HEK293 (cell line): Measurements from ENCODE around the gene WASF3.
A peak's percentile ranks its signal among the peaks of the same experiment; 100 is the strongest.

Experiments used
- BCL11A ChIP-seq: fragments of 450-650 bp; formaldehyde crosslinking; IDR thresholded peaks from 2 replicates; pipeline ENCODE4 v1.5.1; 2016; ENCODE audit warnings: low read depth, missing biosample characterization, missing genetic modification characterization
- KLF9 ChIP-seq: fragments of 450-650 bp; formaldehyde crosslinking; IDR thresholded peaks from 2 replicates; pipeline ENCODE4 v1.5.1; 2016; ENCODE audit warnings: missing biosample characterization, missing genetic modification characterization, low read depth
- SCRT1 ChIP-seq: fragments of 450-650 bp; formaldehyde crosslinking; IDR thresholded peaks from 2 replicates; pipeline ENCODE4 v1.5.1; 2016; ENCODE audit warnings: missing biosample characterization, missing genetic modification characterization, borderline replicate concordance
- SP3 ChIP-seq: fragments of 450-650 bp; formaldehyde crosslinking; IDR thresholded peaks from 2 replicates; pipeline ENCODE4 v1.5.1; 2016; ENCODE audit warnings: missing biosample characterization, missing genetic modification characterization
- ZEB2 ChIP-seq: fragments of 450-650 bp; formaldehyde crosslinking; IDR thresholded peaks from 2 replicates; pipeline ENCODE4 v1.5.1; 2016; ENCODE audit warnings: missing biosample characterization, missing genetic modification characterization
- ZFHX2 ChIP-seq: fragments of 450-650 bp; formaldehyde crosslinking; conservative IDR thresholded peaks from 2 replicates; pipeline ENCODE4 v1.5.1; 2016; ENCODE audit warnings: missing biosample characterization, missing genetic modification characterization
- ZNF121 ChIP-seq: fragments of 450-650 bp; formaldehyde crosslinking; IDR thresholded peaks from 2 replicates; pipeline ENCODE4 v1.5.1; 2016; ENCODE audit warnings: missing biosample characterization, missing genetic modification characterization
- ZNF184 ChIP-seq: fragments of 450-650 bp; IDR thresholded peaks from 2 replicates; pipeline ENCODE4 v1.5.1; 2018; ENCODE audit warnings: missing biosample characterization, mild to moderate bottlenecking, missing genetic modification characterization
- ZNF2 ChIP-seq: fragments of 450-650 bp; formaldehyde crosslinking; IDR thresholded peaks from 2 replicates; pipeline ENCODE4 v1.5.1; 2016; ENCODE audit warnings: missing biosample characterization, missing genetic modification characterization
- ZNF302 ChIP-seq: fragments of 450-650 bp; formaldehyde crosslinking; IDR thresholded peaks from 2 replicates; pipeline ENCODE4 v1.5.1; 2016; ENCODE audit warnings: missing biosample characterization, missing genetic modification characterization, low read depth
- ZNF341 ChIP-seq: fragments of 450-650 bp; formaldehyde crosslinking; IDR thresholded peaks from 2 replicates; pipeline ENCODE4; 2016; ENCODE audit warnings: low read depth, missing biosample characterization, missing genetic modification characterization
- ZNF354C ChIP-seq: fragments of 450-650 bp; formaldehyde crosslinking; IDR thresholded peaks from 2 replicates; pipeline ENCODE4 v1.5.1; 2016; ENCODE audit warnings: missing biosample characterization, missing genetic modification characterization, low read depth, borderline replicate concordance
- ZNF530 ChIP-seq: fragments of 450-650 bp; formaldehyde crosslinking; IDR thresholded peaks from 2 replicates; pipeline ENCODE4 v1.5.1; 2016; ENCODE audit warnings: low read depth, missing biosample characterization, missing genetic modification characterization
- ZSCAN23 ChIP-seq: fragments of 450-650 bp; formaldehyde crosslinking; IDR thresholded peaks from 2 replicates; pipeline ENCODE4 v1.5.1; 2016; ENCODE audit warnings: missing biosample characterization, missing genetic modification characterization
- TF ChIP-seq, protein P1 (sequence below): fragments of 450-650 bp; formaldehyde crosslinking; IDR thresholded peaks from 2 replicates; pipeline ENCODE4 v1.5.1; 2016; ENCODE audit warnings: missing biosample characterization, missing genetic modification characterization
- TF ChIP-seq, protein P2 (sequence below): fragments of 450-650 bp; formaldehyde crosslinking; IDR thresholded peaks from 2 replicates; pipeline ENCODE4 v1.5.1; 2017; ENCODE audit warnings: missing biosample characterization, missing genetic modification characterization
- TF ChIP-seq, protein P3 (sequence below): fragments of 450-650 bp; formaldehyde crosslinking; IDR thresholded peaks from 2 replicates; pipeline ENCODE4 v1.5.1; 2016; ENCODE audit warnings: missing biosample characterization, missing genetic modification characterization, borderline replicate concordance
- TF ChIP-seq, protein P4 (sequence below): fragments of 450-650 bp; formaldehyde crosslinking; IDR thresholded peaks from 2 replicates; pipeline ENCODE4 v1.5.1; 2016; ENCODE audit warnings: missing biosample characterization, missing genetic modification characterization
- TF ChIP-seq, protein P5 (sequence below): fragments of 450-650 bp; formaldehyde crosslinking; optimal IDR thresholded peaks from 2 replicates; pipeline ENCODE3; 2016; ENCODE audit warnings: missing biosample characterization, mild to moderate bottlenecking, missing genetic modification characterization

The WASF3 gene

DNA sequence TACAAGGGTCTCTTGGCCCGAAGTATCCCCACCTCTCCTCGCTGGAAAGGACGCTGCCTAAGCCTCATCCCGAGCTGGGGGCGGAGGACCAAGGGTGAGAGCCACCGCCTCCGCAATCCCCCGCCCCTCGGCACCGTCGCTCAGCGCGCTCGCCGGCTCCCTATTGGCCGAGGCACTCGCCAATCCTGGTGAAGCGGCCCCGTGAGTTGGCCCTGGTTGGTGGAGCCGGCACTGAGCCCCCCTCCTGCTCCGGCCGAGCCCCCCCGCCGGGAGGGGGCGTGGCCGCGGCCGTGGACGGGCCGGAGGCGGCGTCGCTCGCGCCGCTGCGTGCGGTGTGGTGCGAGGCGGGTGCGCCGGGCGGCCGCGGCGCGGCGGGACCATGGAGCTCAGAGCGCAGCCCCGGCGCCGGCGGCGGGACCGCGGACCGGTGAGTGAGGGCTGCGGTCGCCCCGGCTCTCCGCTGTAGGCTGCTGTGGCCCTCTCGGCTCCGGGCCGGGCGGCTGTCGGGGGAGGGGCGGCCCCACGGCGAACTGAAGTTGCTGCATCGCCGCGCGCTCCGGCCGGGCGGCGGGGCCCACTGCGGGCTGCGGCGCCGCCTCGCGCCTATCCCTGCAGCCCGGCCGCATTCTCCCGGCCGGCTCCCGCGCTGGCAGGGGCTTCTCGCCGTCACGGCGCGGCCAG is at the start of gene WASF3 (continued):
- TF ChIP-seq ZNF354C (tag by site-specific recombination) (no peak), ZFHX2 (tag by site-specific recombination) (peak; percentile 95), ZNF341 (tag by site-specific recombination) (peak; percentile 58), SCRT1 (no peak), ZSCAN23 (tag by site-specific recombination) (no peak), ZNF302 (tag by site-specific recombination) (no peak), ZNF530 (no peak), ZNF2 (tag by site-specific recombination) (no peak), SP3 (tag by site-specific recombination) (peak; percentile 81), ZEB2 (tag by site-specific recombination) (peak; percentile 63), ZNF121 (tag by site-specific recombination) (no peak), BCL11A (tag by site-specific recombination) (no peak), KLF9 (peak; percentile 73), ZNF184 (tag by site-specific recombination) (no peak)
- TF ChIP-seq, protein P1, sequence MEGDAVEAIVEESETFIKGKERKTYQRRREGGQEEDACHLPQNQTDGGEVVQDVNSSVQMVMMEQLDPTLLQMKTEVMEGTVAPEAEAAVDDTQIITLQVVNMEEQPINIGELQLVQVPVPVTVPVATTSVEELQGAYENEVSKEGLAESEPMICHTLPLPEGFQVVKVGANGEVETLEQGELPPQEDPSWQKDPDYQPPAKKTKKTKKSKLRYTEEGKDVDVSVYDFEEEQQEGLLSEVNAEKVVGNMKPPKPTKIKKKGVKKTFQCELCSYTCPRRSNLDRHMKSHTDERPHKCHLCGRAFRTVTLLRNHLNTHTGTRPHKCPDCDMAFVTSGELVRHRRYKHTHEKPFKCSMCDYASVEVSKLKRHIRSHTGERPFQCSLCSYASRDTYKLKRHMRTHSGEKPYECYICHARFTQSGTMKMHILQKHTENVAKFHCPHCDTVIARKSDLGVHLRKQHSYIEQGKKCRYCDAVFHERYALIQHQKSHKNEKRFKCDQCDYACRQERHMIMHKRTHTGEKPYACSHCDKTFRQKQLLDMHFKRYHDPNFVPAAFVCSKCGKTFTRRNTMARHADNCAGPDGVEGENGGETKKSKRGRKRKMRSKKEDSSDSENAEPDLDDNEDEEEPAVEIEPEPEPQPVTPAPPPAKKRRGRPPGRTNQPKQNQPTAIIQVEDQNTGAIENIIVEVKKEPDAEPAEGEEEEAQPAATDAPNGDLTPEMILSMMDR: no peak
- TF ChIP-seq, protein P2, sequence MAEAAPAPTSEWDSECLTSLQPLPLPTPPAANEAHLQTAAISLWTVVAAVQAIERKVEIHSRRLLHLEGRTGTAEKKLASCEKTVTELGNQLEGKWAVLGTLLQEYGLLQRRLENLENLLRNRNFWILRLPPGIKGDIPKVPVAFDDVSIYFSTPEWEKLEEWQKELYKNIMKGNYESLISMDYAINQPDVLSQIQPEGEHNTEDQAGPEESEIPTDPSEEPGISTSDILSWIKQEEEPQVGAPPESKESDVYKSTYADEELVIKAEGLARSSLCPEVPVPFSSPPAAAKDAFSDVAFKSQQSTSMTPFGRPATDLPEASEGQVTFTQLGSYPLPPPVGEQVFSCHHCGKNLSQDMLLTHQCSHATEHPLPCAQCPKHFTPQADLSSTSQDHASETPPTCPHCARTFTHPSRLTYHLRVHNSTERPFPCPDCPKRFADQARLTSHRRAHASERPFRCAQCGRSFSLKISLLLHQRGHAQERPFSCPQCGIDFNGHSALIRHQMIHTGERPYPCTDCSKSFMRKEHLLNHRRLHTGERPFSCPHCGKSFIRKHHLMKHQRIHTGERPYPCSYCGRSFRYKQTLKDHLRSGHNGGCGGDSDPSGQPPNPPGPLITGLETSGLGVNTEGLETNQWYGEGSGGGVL (tag by site-specific recombination): no peak
- TF ChIP-seq, protein P3, sequence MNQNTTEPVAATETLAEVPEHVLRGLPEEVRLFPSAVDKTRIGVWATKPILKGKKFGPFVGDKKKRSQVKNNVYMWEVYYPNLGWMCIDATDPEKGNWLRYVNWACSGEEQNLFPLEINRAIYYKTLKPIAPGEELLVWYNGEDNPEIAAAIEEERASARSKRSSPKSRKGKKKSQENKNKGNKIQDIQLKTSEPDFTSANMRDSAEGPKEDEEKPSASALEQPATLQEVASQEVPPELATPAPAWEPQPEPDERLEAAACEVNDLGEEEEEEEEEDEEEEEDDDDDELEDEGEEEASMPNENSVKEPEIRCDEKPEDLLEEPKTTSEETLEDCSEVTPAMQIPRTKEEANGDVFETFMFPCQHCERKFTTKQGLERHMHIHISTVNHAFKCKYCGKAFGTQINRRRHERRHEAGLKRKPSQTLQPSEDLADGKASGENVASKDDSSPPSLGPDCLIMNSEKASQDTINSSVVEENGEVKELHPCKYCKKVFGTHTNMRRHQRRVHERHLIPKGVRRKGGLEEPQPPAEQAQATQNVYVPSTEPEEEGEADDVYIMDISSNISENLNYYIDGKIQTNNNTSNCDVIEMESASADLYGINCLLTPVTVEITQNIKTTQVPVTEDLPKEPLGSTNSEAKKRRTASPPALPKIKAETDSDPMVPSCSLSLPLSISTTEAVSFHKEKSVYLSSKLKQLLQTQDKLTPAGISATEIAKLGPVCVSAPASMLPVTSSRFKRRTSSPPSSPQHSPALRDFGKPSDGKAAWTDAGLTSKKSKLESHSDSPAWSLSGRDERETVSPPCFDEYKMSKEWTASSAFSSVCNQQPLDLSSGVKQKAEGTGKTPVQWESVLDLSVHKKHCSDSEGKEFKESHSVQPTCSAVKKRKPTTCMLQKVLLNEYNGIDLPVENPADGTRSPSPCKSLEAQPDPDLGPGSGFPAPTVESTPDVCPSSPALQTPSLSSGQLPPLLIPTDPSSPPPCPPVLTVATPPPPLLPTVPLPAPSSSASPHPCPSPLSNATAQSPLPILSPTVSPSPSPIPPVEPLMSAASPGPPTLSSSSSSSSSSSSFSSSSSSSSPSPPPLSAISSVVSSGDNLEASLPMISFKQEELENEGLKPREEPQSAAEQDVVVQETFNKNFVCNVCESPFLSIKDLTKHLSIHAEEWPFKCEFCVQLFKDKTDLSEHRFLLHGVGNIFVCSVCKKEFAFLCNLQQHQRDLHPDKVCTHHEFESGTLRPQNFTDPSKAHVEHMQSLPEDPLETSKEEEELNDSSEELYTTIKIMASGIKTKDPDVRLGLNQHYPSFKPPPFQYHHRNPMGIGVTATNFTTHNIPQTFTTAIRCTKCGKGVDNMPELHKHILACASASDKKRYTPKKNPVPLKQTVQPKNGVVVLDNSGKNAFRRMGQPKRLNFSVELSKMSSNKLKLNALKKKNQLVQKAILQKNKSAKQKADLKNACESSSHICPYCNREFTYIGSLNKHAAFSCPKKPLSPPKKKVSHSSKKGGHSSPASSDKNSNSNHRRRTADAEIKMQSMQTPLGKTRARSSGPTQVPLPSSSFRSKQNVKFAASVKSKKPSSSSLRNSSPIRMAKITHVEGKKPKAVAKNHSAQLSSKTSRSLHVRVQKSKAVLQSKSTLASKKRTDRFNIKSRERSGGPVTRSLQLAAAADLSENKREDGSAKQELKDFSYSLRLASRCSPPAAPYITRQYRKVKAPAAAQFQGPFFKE (tag by site-specific recombination): no peak
- TF ChIP-seq, protein P4, sequence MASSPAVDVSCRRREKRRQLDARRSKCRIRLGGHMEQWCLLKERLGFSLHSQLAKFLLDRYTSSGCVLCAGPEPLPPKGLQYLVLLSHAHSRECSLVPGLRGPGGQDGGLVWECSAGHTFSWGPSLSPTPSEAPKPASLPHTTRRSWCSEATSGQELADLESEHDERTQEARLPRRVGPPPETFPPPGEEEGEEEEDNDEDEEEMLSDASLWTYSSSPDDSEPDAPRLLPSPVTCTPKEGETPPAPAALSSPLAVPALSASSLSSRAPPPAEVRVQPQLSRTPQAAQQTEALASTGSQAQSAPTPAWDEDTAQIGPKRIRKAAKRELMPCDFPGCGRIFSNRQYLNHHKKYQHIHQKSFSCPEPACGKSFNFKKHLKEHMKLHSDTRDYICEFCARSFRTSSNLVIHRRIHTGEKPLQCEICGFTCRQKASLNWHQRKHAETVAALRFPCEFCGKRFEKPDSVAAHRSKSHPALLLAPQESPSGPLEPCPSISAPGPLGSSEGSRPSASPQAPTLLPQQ: no peak
- TF ChIP-seq, protein P5, sequence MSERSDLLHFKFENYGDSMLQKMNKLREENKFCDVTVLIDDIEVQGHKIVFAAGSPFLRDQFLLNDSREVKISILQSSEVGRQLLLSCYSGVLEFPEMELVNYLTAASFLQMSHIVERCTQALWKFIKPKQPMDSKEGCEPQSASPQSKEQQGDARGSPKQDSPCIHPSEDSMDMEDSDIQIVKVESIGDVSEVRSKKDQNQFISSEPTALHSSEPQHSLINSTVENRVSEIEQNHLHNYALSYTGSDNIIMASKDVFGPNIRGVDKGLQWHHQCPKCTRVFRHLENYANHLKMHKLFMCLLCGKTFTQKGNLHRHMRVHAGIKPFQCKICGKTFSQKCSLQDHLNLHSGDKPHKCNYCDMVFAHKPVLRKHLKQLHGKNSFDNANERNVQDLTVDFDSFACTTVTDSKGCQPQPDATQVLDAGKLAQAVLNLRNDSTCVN (tag by site-specific recombination): no peak
